Measurements from ENCODE around the gene PRDX1. TPM values are rescaled to one million over a fixed set of nuclear protein-coding genes. Genes with fewer than 3 reads are reported as not detected.
A peak's percentile ranks its signal among the peaks of the same experiment; 100 is the strongest.
"Not testable (repeated sequence)": the region's sequence is repeated elsewhere in the genome, so short reads cannot be mapped to it uniquely, and the experiment has no call there.

PRDX1 gene
- total and polyA plus RNA-seq, 2 of the 4 experiments (the other 2 are of a cell fraction) = 612 to 883 TPM

GRCh38 chr1:45470306-45470798 is 51.3 kb downstream of the PRDX1 start:
- ATAC-seq (ENCODE audit: low read depth) (no peak), DNase-seq (no peak)
- 33% methylated on average over 1 of the region's 2 CpGs; no CpG with 5 or more reads in 1 of the 2 experiments for WGBS, 2 experiments (ENCODE audit: extremely low coverage in 2 of 2, insufficient read length in 1 of 2)
- Histone ChIP-seq H3K27ac (ENCODE audit: insufficient read depth, low read length) (no peak overlapping the region), H2AFZ (replicated peaks; ENCODE audit: low read length, poor library complexity) (no peak overlapping the region), H3K56ac (ENCODE audit: extremely low read depth, insufficient read depth, low read length) (no peak overlapping the region), H3K23ac (ENCODE audit: low read depth, low read length) (no peak overlapping the region), H2AK9ac (replicated peaks; ENCODE audit: low read depth, low read length, poor library complexity) (no peak overlapping the region), H2AK5ac (ENCODE audit: low read depth, low read length) (no peak overlapping the region), H2BK120ac (ENCODE audit: low read depth, low read length) (no peak overlapping the region), H3K36me3 (ENCODE audit: control insufficient read depth, insufficient read depth, low read length) (no peaks in the 10 kb centered on the region), H3K9me3 (ENCODE audit: control insufficient read depth, insufficient read depth, low read length) (no peaks in the 10 kb centered on the region), H4K8ac (ENCODE audit: low read depth in 2 of 2, low read length in 2 of 2) (no peak overlapping the region), H3K79me1 (ENCODE audit: low read depth in 1 of 2, low read length in 2 of 2) (no peaks in the 10 kb centered on the region), H4K91ac (ENCODE audit: insufficient read depth, low read depth, low read length) (no peak overlapping the region), H2BK5ac (ENCODE audit: low read depth, low read length, poor library complexity, severe bottlenecking) (no peak overlapping the region), H3K14ac (replicated peaks; ENCODE audit: low read depth, low read length) (no peak overlapping the region), H3K4ac (ENCODE audit: low read depth, low read length) (no peak overlapping the region), H2BK15ac (ENCODE audit: low read depth, low read length) (no peak overlapping the region), H3K18ac (ENCODE audit: low read depth, low read length) (no peak overlapping the region), H3K27me3 (ENCODE audit: control insufficient read depth, insufficient read depth, low read length) (no peaks in the 10 kb centered on the region), H4K5ac (ENCODE audit: low read depth, low read length) (no peak overlapping the region), H4K20me1 (ENCODE audit: insufficient read depth, low read length) (no peaks in the 10 kb centered on the region), H3K4me1 (ENCODE audit: control insufficient read depth, insufficient read depth, low read length) (no peaks in the 10 kb centered on the region), H3K9ac (ENCODE audit: low read depth, low read length) (no peak overlapping the region), H3K9me1 (ENCODE audit: insufficient read depth, low read length) (no peaks in the 10 kb centered on the region), H3K4me2 (ENCODE audit: low read depth, low read length) (no peak overlapping the region), H3K4me3 (ENCODE audit: insufficient read depth, low read depth, low read length) (no peak overlapping the region), H2BK20ac (ENCODE audit: low read depth, low read length) (no peak overlapping the region)
- TF ChIP-seq RFX5 (IDR thresholded peaks at IDR 0.05; ENCODE audit: low read depth, low read length) (no peak), ELK1 (IDR thresholded peaks at IDR 0.05; ENCODE audit: borderline replicate concordance, low read depth, low read length) (no peak), CTCF (conservative IDR thresholded peaks at IDR 0.05; ENCODE audit: low read depth, low read length) (no peak), FOS (IDR thresholded peaks at IDR 0.05; ENCODE audit: low read depth, low read length) (no peak), MAZ (IDR thresholded peaks at IDR 0.05; ENCODE audit: borderline replicate concordance, low read depth, low read length) (no peak)
- in situ Hi-C loops (cut with MboI; ENCODE audit: low sequenced_read_pairs) = no loop called here
- ChIA-PET CTCF (interaction anchor here (0.9 kb wide), 1 partner anchor 28 kb away, joined by 4 read pairs; no protein-coding TSS in a partner anchor), POLR2A (ENCODE audit: unreplicated experiment) (no interaction called here)
- BruUV-seq (replicated peaks) = no TSS peak
- intact Hi-C loops (cut with micrococcal nuclease) = no loop called here
- dilution Hi-C loops (cut with HindIII; ENCODE audit: low sequenced_read_pairs, unreplicated experiment) = no loop called here

- H3K4me3 ChIP-seq (ENCODE audit: insufficient read depth, low read depth, low read length); H2AK5ac ChIP-seq (ENCODE audit: low read depth, low read length); H4K8ac ChIP-seq (ENCODE audit: low read depth in 2 of 2, low read length in 2 of 2); H3K4ac ChIP-seq (ENCODE audit: low read depth, low read length); H3K4me1 ChIP-seq (ENCODE audit: control insufficient read depth, insufficient read depth, low read length); H2BK5ac ChIP-seq (ENCODE audit: low read depth, low read length, poor library complexity, severe bottlenecking); BruUV-seq (replicated peaks); H4K20me1 ChIP-seq (ENCODE audit: insufficient read depth, low read length); H2BK120ac ChIP-seq (ENCODE audit: low read depth, low read length); H3K36me3 ChIP-seq (ENCODE audit: control insufficient read depth, insufficient read depth, low read length); H3K9me3 ChIP-seq (ENCODE audit: control insufficient read depth, insufficient read depth, low read length); H2BK20ac ChIP-seq (ENCODE audit: low read depth, low read length); H3K23ac ChIP-seq (ENCODE audit: low read depth, low read length); H3K9ac ChIP-seq (ENCODE audit: low read depth, low read length); H3K14ac ChIP-seq (replicated peaks; ENCODE audit: low read depth, low read length); H4K91ac ChIP-seq (ENCODE audit: insufficient read depth, low read depth, low read length); intact Hi-C loops (cut with micrococcal nuclease); H3K79me1 ChIP-seq (ENCODE audit: low read depth in 1 of 2, low read length in 2 of 2); H2BK15ac ChIP-seq (ENCODE audit: low read depth, low read length); H3K27ac ChIP-seq (ENCODE audit: insufficient read depth, low read length); H3K18ac ChIP-seq (ENCODE audit: low read depth, low read length); H2AFZ ChIP-seq (replicated peaks; ENCODE audit: low read length, poor library complexity); H3K56ac ChIP-seq (ENCODE audit: extremely low read depth, insufficient read depth, low read length); dilution Hi-C loops (cut with HindIII; ENCODE audit: low sequenced_read_pairs, unreplicated experiment); H3K9me1 ChIP-seq (ENCODE audit: insufficient read depth, low read length); H3K4me2 ChIP-seq (ENCODE audit: low read depth, low read length); in situ Hi-C loops (cut with MboI; ENCODE audit: low sequenced_read_pairs); H2AK9ac ChIP-seq (replicated peaks; ENCODE audit: low read depth, low read length, poor library complexity); H4K5ac ChIP-seq (ENCODE audit: low read depth, low read length); CTCF ChIA-PET; POLR2A ChIA-PET (ENCODE audit: unreplicated experiment); H3K27me3 ChIP-seq (ENCODE audit: control insufficient read depth, insufficient read depth, low read length): not testable (repeated sequence)
- DNase-seq = peak; percentile 12
- 0 out of 2 replicates have a peak, but pooled peaks have one; percentile 35 for ATAC-seq (ENCODE audit: low read depth)
- no CpG with 5 or more reads among the region's 9 CpGs for WGBS, 2 experiments (ENCODE audit: extremely low coverage in 2 of 2, insufficient read length in 1 of 2)
Observed at GRCh38 chr1:45467353-45467752, 54.3 kb downstream of the PRDX1 start.

All from IMR-90 (cell line).